Testis (tissue), 3 donors: ENCODE results near the gene TINAGL1. TPM values are rescaled to one million over a fixed set of nuclear protein-coding genes. Genes with fewer than 3 reads are reported as not detected.

Source experiments
- DNase-seq: peaks from one replicate; pipeline ENCODE4 v3.0.0-alpha.2; 2019
- H3K27ac ChIP-seq, 2 donors: fragments of 200-600 bp; sonication (generic); one replicate each; pipeline ENCODE4 v1.5.1; 2019
- H3K27me3 ChIP-seq: fragments of 200-600 bp; sonication (generic); one replicate; pipeline ENCODE4 v1.5.1; 2019
- H3K36me3 ChIP-seq: fragments of 200-600 bp; sonication (generic); one replicate; pipeline ENCODE4 v1.5.1; 2017; ENCODE audit warnings: low read depth; ENCODE audit errors: missing control alignments
- H3K4me1 ChIP-seq: fragments of 200-600 bp; sonication (generic); one replicate; pipeline ENCODE4 v1.5.1; 2019
- H3K4me3 ChIP-seq, 2 donors: fragments of 200-600 bp; sonication (generic); one replicate each; pipeline ENCODE4 v1.5.1; 2017 to 2019
- H3K9me3 ChIP-seq: fragments of 200-600 bp; sonication (generic); one replicate; pipeline ENCODE4 v1.5.1; 2017
- POLR2A ChIP-seq: fragments of 450-650 bp; IDR thresholded peaks from one replicate; pipeline ENCODE4 v1.6.1; 2017; ENCODE audit warnings: antibody characterized with exemption, mild to moderate bottlenecking, moderate library complexity
- WGBS, 2 donors: methylation state at CpG; one replicate each; pipeline ENCODE4 v1.1.5; 2018; 5-methylcytosine and 5-hydroxymethylcytosine counted together
- intact Hi-C: fragments of 100-400 bp; cut with DNase I; formaldehyde crosslinking; loops from one replicate; pipeline ENCODE4 v1.15.1; 2023; ENCODE audit warnings: low total_unique reads
- polyA plus RNA-seq: library from polyadenylated mRNA; stranded (reverse); fragments of 350-450 nt; fragmentation: Illumina TruSeq; extraction: RNeasy Lipid Tissue Mini Kit (QIAGEN cat#74804); gene quantifications from one replicate; pipeline ENCODE4 v1.2.3, GENCODE V29; 2014; ENCODE audit warnings: low read depth, low replicate concordance; ENCODE audit not compliant: insufficient read depth
- total RNA-seq, 2 donors: library from RNA; depleted of rRNA; stranded (reverse); fragments of >200 nt; gene quantifications; one replicate each; pipeline ENCODE4 v1.2.3, GENCODE V29; 2016
- TF ChIP-seq, protein P1 (sequence below), 3 experiments: fragments of 450-650 bp in 2 of 3; fragments of 200-600 bp in 1 of 3; sonication (generic) in 1 of 3; IDR thresholded peaks; one replicate each; pipeline ENCODE4 v1.5.1; 2016 to 2019; ENCODE audit warnings: antibody characterized with exemption in 3 of 3, mild to moderate bottlenecking in 2 of 3, moderate library complexity in 1 of 3

The TINAGL1 gene
- total and polyA plus RNA-seq, 3 donors from 2014 or later: 16.4 to 24.6 (median 23.2) TPM

DNA sequence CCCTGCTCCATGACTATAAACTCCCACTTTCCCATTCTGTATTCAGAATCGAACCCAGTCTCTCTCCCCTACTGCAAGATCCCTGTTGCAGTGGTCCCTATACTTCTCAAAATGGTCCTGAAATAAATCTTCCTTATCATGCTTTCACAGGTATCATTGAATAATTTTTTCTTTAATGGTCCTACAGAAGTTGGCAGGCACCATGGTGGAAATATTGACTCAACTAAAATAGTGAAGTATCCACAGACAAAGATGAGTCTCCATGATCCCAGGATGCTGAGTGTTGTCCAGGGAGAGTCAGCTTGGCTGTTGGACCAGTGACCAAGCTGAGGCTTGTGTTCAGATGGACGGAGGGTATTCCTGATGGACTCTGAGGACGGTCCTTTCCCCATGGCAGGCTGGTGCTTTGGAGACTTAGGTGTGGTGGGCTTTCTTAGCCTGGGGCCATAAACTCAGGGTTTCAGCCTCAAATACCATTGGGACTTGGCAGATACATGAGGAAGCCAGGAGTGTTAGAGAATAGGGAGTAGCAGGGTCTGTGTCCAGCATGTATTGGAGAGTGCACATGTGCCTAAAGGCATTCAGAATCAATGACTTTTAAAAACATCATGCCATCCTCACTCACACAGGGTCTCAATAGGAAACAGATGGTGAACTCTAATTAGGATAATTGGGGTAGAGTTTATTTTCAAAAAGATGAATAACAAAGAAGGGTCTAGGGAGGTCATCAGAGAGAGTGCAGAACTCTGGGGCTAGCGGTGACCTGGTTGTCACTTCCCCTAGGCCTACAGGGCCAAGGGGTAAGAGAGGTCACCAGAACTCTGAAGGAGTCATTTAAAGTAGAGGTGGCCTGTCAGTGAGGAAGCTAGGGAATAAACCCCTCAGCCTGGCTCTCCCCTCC lies 19.8 kb downstream of the TINAGL1 start:
- H3K9me3 ChIP-seq: no peaks in the 10 kb centered on the region
- no peak for DNase-seq
- intact Hi-C loops: no loop called here
- TF ChIP-seq POLR2A: no peak
- TF ChIP-seq, protein P1, sequence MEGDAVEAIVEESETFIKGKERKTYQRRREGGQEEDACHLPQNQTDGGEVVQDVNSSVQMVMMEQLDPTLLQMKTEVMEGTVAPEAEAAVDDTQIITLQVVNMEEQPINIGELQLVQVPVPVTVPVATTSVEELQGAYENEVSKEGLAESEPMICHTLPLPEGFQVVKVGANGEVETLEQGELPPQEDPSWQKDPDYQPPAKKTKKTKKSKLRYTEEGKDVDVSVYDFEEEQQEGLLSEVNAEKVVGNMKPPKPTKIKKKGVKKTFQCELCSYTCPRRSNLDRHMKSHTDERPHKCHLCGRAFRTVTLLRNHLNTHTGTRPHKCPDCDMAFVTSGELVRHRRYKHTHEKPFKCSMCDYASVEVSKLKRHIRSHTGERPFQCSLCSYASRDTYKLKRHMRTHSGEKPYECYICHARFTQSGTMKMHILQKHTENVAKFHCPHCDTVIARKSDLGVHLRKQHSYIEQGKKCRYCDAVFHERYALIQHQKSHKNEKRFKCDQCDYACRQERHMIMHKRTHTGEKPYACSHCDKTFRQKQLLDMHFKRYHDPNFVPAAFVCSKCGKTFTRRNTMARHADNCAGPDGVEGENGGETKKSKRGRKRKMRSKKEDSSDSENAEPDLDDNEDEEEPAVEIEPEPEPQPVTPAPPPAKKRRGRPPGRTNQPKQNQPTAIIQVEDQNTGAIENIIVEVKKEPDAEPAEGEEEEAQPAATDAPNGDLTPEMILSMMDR (IDR thresholded peaks at IDR 0.05): no peak
- WGBS, 2 donors: 93 to 98% methylated on average over 4 of the region's 4 CpGs
- H3K4me3 ChIP-seq: no peak overlapping the region
- no peaks in the 10 kb centered on the region for H3K4me1 ChIP-seq
- H3K27me3 ChIP-seq: no peaks in the 10 kb centered on the region
- H3K27ac ChIP-seq: no peak overlapping the region
- no peaks in the 10 kb centered on the region for H3K36me3 ChIP-seq

DNA sequence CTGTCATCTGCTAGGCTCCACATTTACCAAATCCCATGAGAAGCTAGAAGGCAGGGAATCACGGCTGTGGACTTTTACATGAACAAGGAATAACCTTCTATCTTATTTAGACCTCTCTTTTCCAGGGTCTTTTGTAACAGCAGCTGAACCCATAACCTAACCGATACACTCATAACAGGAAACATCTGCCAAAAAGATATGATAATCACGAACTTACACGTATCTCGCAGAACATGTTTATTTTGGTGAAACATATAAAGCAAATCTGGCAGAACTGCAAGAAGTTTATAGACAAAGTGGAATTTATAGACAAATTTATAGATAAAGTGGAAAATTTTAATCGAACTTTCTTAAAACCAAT lies 20.4 kb downstream of the TINAGL1 start:
- no peak for DNase-seq
- H3K27ac ChIP-seq: no peak overlapping the region
- no peak overlapping the region for H3K4me3 ChIP-seq
- 67 to 74% methylated on average over 6 of the region's 6 CpGs for WGBS, 2 donors
- intact Hi-C loops: no loop called here
- TF ChIP-seq POLR2A: no peak
- TF ChIP-seq, protein P1 (IDR thresholded peaks at IDR 0.05): no peak
- H3K36me3 ChIP-seq: no peaks in the 10 kb centered on the region
- H3K4me1 ChIP-seq: no peaks in the 10 kb centered on the region
- H3K27me3 ChIP-seq: no peaks in the 10 kb centered on the region
- no peaks in the 10 kb centered on the region for H3K9me3 ChIP-seq

DNA sequence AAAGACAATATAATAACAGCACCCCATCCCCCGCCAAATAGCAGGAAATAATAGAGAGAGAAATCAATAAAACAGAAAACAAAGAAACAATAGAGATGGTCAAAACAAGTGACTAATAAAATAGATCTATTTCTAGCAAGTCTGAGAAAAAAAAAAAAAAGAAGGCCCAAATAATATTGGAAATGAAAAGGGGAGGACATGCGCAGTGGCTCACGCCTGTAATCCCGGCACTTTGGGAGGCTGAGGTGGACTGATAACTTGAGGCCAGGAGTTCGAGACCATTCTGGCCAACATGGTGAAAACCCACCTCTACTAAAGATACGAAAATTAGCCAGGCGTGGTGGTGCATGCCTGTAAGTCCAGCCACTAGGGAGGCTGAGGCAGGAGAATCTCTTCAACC lies 22.7 kb downstream of the TINAGL1 start:
- DNase-seq: no peak
- TF ChIP-seq, protein P1 (IDR thresholded peaks at IDR 0.05): no peak
- TF ChIP-seq POLR2A: no peak
- 82 to 89% methylated on average over 7 of the region's 7 CpGs for WGBS, 2 donors
- no peaks in the 10 kb centered on the region for H3K9me3 ChIP-seq
- no peak overlapping the region for H3K27ac ChIP-seq
- H3K4me3 ChIP-seq: no peak overlapping the region
- H3K36me3 ChIP-seq: no peaks in the 10 kb centered on the region
- intact Hi-C loops: no loop called here
- H3K4me1 ChIP-seq: no peaks in the 10 kb centered on the region
- no peaks in the 10 kb centered on the region for H3K27me3 ChIP-seq

DNA sequence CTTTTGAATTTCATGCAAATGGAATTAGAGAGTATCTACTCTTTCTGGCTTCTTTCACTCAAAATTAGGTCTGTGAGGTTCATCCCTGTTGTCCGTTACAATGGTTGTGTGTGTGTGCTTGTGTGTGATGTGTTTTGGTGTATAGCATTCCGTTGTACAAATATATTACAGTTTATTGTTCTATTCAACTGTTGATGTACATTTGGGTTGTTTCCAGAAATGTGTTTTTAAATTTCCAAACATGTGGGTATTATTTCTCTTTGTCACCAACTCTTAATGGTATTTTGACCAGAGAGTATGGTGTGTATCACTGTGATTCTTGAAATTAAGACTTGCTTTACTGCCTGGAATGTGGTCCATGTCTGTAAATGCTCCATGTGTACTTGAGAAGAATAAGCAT lies 24.3 kb downstream of the TINAGL1 start:
- TF ChIP-seq, protein P1 (IDR thresholded peaks at IDR 0.05): no peak
- TF ChIP-seq POLR2A: no peak
- H3K4me1 ChIP-seq: no peaks in the 10 kb centered on the region
- 77 to 79% methylated on average over 2 of the region's 2 CpGs for WGBS, 2 donors
- H3K36me3 ChIP-seq: no peaks in the 10 kb centered on the region
- intact Hi-C loops: no loop called here
- no peaks in the 10 kb centered on the region for H3K9me3 ChIP-seq
- no peak overlapping the region for H3K27ac ChIP-seq
- H3K27me3 ChIP-seq: no peaks in the 10 kb centered on the region
- no peak for DNase-seq
- H3K4me3 ChIP-seq: no peak overlapping the region

DNA sequence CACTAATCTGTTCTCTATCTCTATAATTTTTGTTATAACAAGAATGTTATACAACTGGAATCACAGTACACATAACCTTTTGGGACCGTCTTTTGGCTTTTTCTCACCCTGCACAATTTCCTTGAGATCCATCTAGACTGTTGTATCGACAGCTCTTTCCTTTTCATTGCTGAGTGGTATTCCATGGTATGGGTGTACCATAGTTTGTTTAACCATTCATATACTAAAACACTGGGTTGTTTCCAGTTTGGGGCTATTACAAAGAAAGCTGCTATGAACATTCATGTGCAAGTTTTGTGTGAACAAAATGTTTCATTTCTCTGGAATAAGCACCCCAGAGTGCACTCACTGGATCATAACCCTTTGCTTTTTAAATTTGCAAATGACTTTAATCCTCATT lies 25.8 kb downstream of the TINAGL1 start:
- no peak for DNase-seq
- intact Hi-C loops: no loop called here
- Histone ChIP-seq H3K4me1 (no peaks in the 10 kb centered on the region), H3K27me3 (no peaks in the 10 kb centered on the region), H3K27ac (no peak overlapping the region), H3K36me3 (no peaks in the 10 kb centered on the region), H3K9me3 (no peaks in the 10 kb centered on the region), H3K4me3 (no peak overlapping the region)
- WGBS, 2 donors: 94 to 99% methylated on average over 2 of the region's 2 CpGs
- TF ChIP-seq, protein P1 (IDR thresholded peaks at IDR 0.05): no peak
- TF ChIP-seq POLR2A: no peak
